H1 (cell line): ENCODE data around the gene ADCY1. TPM values are rescaled to one million over a fixed set of nuclear protein-coding genes. Genes with fewer than 3 reads are reported as not detected.

ENCODE experiments used
- CTCF ChIA-PET: fragments of 300-600 bp; sonication (Branson Sonifier 250); formaldehyde crosslinking; loops from one replicate; lab custom pipeline; 2021; ENCODE audit not compliant: partially characterized antibody; lab: Charles Lee
- POLR2A ChIA-PET: fragments of 300-600 bp; sonication (Branson Sonifier 250); formaldehyde crosslinking; loops from one replicate; lab custom pipeline; 2021; ENCODE audit warnings: inconsistent platforms; ENCODE audit not compliant: partially characterized antibody; lab: Charles Lee
- DNase-seq, 2 experiments: peaks; one replicate each; pipeline versions ENCODE4 v3.0.0 to v3.0.0-alpha.2; 2010 to 2022; ENCODE audit warnings: low spot score in 2 of 2, low read depth in 1 of 2, mixed read lengths in 1 of 2
- FAIRE-seq: peaks from 2 replicates; lab custom pipeline; 2011; peaks lifted over from hg19 to GRCh38; lab: Jason Lieb, UNC
- H2AFZ ChIP-seq: 2 replicates; pipeline ENCODE4 v1.8.1; 2012; ENCODE audit warnings: low read length, inconsistent platforms
- H2AK5ac ChIP-seq: 2 replicates; pipeline ENCODE4 v1.6.1; 2013; ENCODE audit warnings: low read depth, low read length
- H2BK120ac ChIP-seq: replicated peaks from 2 replicates; pipeline ENCODE3; 2013; ENCODE audit warnings: low read depth, low read length, inconsistent platforms
- H2BK12ac ChIP-seq: 2 replicates; pipeline ENCODE4 v1.6.1; 2013; ENCODE audit warnings: low read depth, low read length
- H2BK15ac ChIP-seq: 2 replicates; pipeline ENCODE4 v1.6.1; 2013; ENCODE audit warnings: low read length
- H2BK20ac ChIP-seq: 2 replicates; pipeline ENCODE4 v1.6.1; 2013; ENCODE audit warnings: low read length
- H2BK5ac ChIP-seq: 2 replicates; pipeline ENCODE4 v1.6.1; 2013; ENCODE audit warnings: low read depth, low read length
- H3K14ac ChIP-seq: 2 replicates; pipeline ENCODE4 v1.6.1; 2013; ENCODE audit warnings: inconsistent platforms; ENCODE audit not compliant: insufficient read length
- H3K18ac ChIP-seq: 2 replicates; pipeline ENCODE4 v1.6.1; 2013; ENCODE audit warnings: low read length; ENCODE audit errors: extremely low read depth
- H3K23ac ChIP-seq: 2 replicates; pipeline ENCODE4 v1.6.1; 2013; ENCODE audit warnings: inconsistent platforms; ENCODE audit not compliant: insufficient read length
- H3K23me2 ChIP-seq: 2 replicates; pipeline ENCODE4 v1.6.1; 2013; ENCODE audit warnings: low read depth, low read length
- H3K27ac ChIP-seq: 2 replicates; pipeline ENCODE4 v1.6.1; 2011; ENCODE audit warnings: low read depth, low read length, inconsistent platforms
- H3K27me3 ChIP-seq, 4 experiments: replicated peaks in 1 of 4; 1 replicate in 1 of 4; 2 replicates in 3 of 4; pipeline versions ENCODE4 v1.6.1 to v1.8.1; 2011 to 2013; ENCODE audit warnings: low read length in 3 of 4, mild to moderate bottlenecking in 3 of 4, inconsistent platforms in 2 of 4, mixed read lengths in 2 of 4, moderate library complexity in 1 of 4; ENCODE audit not compliant: control insufficient read depth in 3 of 4, insufficient read depth in 3 of 4; ENCODE audit errors: extremely low read depth in 1 of 4
- H3K36me3 ChIP-seq, 4 experiments: 2 replicates each; pipeline versions ENCODE4 v1.6.1 to v1.8.1; 2011 to 2013; ENCODE audit warnings: mild to moderate bottlenecking in 4 of 4, low read length in 3 of 4, moderate library complexity in 2 of 4, control low read depth in 1 of 4, inconsistent platforms in 1 of 4; ENCODE audit not compliant: insufficient read depth in 4 of 4, control insufficient read depth in 2 of 4
- H3K4ac ChIP-seq: replicated peaks from 2 replicates; pipeline ENCODE3; 2013; ENCODE audit warnings: low read length, low read depth, mixed read lengths, inconsistent platforms; ENCODE audit not compliant: insufficient read length
- H3K4me1 ChIP-seq, 4 experiments: replicated peaks in 1 of 4; 1 replicate in 1 of 4; 2 replicates in 3 of 4; pipeline versions ENCODE4 v1.6.1 to v1.8.1; 2011 to 2013; ENCODE audit warnings: low read length in 3 of 4, inconsistent platforms in 2 of 4, mixed read lengths in 1 of 4; ENCODE audit not compliant: insufficient read depth in 4 of 4, control insufficient read depth in 3 of 4
- H3K4me2 ChIP-seq, 2 experiments: 2 replicates each; pipeline versions ENCODE4 v1.6.1 to v1.8.1; 2011 to 2013; ENCODE audit warnings: low read depth in 2 of 2, low read length in 2 of 2, control low read depth in 1 of 2, inconsistent platforms in 1 of 2, mild to moderate bottlenecking in 1 of 2; ENCODE audit not compliant: insufficient read depth in 1 of 2
- H3K4me3 ChIP-seq, 4 experiments: fragments of 200-600, 300-600 bp in 1 of 4; sonication (generic), shearing (Covaris generic), sonication (Bioruptor Twin) in 1 of 4; 2 replicates each; pipeline versions ENCODE4 v1.5.1 to v1.8.1; 2011 to 2016; ENCODE audit warnings: low read length in 4 of 4, low read depth in 3 of 4, control low read depth in 2 of 4, inconsistent platforms in 2 of 4, mild to moderate bottlenecking in 2 of 4, mixed read lengths in 1 of 4, moderate library complexity in 1 of 4; ENCODE audit not compliant: insufficient read depth in 2 of 4; ENCODE audit errors: extremely low read depth in 1 of 4
- H3K56ac ChIP-seq: replicated peaks from 2 replicates; pipeline ENCODE3; 2013; ENCODE audit warnings: low read depth, mild to moderate bottlenecking, mixed read lengths, low read length, inconsistent platforms; ENCODE audit not compliant: insufficient read length
- H3K79me1 ChIP-seq: 2 replicates; pipeline ENCODE4 v1.6.1; 2013; ENCODE audit warnings: low read depth, low read length, control low read depth
- H3K79me2 ChIP-seq, 2 experiments: 2 replicates each; pipeline versions ENCODE4 v1.6.1 to v1.8.1; 2012 to 2013; ENCODE audit warnings: low read length in 2 of 2, mild to moderate bottlenecking in 2 of 2, inconsistent platforms in 1 of 2; ENCODE audit not compliant: insufficient read depth in 2 of 2, control insufficient read depth in 1 of 2
- H3K9ac ChIP-seq, 4 experiments: replicated peaks in 1 of 4; 1 replicate in 1 of 4; 2 replicates in 3 of 4; pipeline versions ENCODE4 v1.6.1 to v1.8.1; 2011 to 2013; ENCODE audit warnings: low read depth in 3 of 4, low read length in 3 of 4, control low read depth in 2 of 4, mild to moderate bottlenecking in 2 of 4, moderate library complexity in 2 of 4, inconsistent platforms in 1 of 4; ENCODE audit errors: extremely low read depth in 1 of 4
- H3K9me3 ChIP-seq, 2 experiments: 2 replicates each; pipeline versions ENCODE4 v1.6.1 to v1.8.1; 2012 to 2013; ENCODE audit warnings: mild to moderate bottlenecking in 2 of 2, moderate library complexity in 2 of 2, control low read depth in 1 of 2, inconsistent platforms in 1 of 2, low read depth in 1 of 2, low read length in 1 of 2, mixed read lengths in 1 of 2; ENCODE audit not compliant: insufficient read depth in 2 of 2
- H4K20me1 ChIP-seq, 2 experiments: replicated peaks in 1 of 2; 2 replicates each; pipeline versions ENCODE3 to v1.8.1; 2011 to 2013; ENCODE audit warnings: inconsistent platforms in 2 of 2, low read length in 2 of 2, mild to moderate bottlenecking in 1 of 2; ENCODE audit not compliant: insufficient read depth in 2 of 2, control insufficient read depth in 1 of 2
- H4K5ac ChIP-seq: 2 replicates; pipeline ENCODE4 v1.6.1; 2013; ENCODE audit warnings: low read length, low read depth, mixed read lengths, inconsistent platforms; ENCODE audit not compliant: insufficient read length
- H4K8ac ChIP-seq: 2 replicates; pipeline ENCODE4 v1.8.0; 2013; ENCODE audit warnings: mild to moderate bottlenecking, moderate library complexity, low read length, inconsistent platforms; ENCODE audit not compliant: insufficient read depth; ENCODE audit errors: extremely low read depth
- H4K91ac ChIP-seq: replicated peaks from 2 replicates; pipeline ENCODE3; 2013; ENCODE audit warnings: low read length, mixed read lengths, inconsistent platforms; ENCODE audit not compliant: insufficient read length
- BCL11A ChIP-seq, 2 experiments: IDR thresholded peaks; one replicate each; pipeline ENCODE4 v1.6.1; 2011; ENCODE audit warnings: low read depth in 2 of 2, low read length in 2 of 2, mild to moderate bottlenecking in 2 of 2
- BRCA1 ChIP-seq: IDR thresholded peaks from 2 replicates; pipeline ENCODE4 v1.6.1; 2012; ENCODE audit warnings: low read depth, low read length, improper control_type of control experiment
- CREB1 ChIP-seq: IDR thresholded peaks from 2 replicates; pipeline ENCODE4 v1.6.1; 2012; ENCODE audit warnings: inconsistent platforms
- GABPA ChIP-seq: IDR thresholded peaks from 2 replicates; pipeline ENCODE4 v1.6.1; 2011; ENCODE audit warnings: mild to moderate bottlenecking, low read length, moderate library complexity, borderline replicate concordance; ENCODE audit not compliant: insufficient read depth
- HDAC6 ChIP-seq: IDR thresholded peaks from one replicate; pipeline ENCODE4 v1.7.1; 2012; ENCODE audit warnings: low read depth, mild to moderate bottlenecking, inconsistent platforms, low read length, moderate library complexity
- KDM1A ChIP-seq: fragments of 200-600, 300-600 bp; sonication (generic); IDR thresholded peaks from 2 replicates; pipeline ENCODE4 v1.7.1; 2016; ENCODE audit warnings: mild to moderate bottlenecking, low read length, borderline replicate concordance
- PHF8 ChIP-seq: fragments of 200-600 bp; sonication (generic); conservative IDR thresholded peaks from 2 replicates; pipeline ENCODE4 v1.7.1; 2012; ENCODE audit warnings: low read depth, mild to moderate bottlenecking, inconsistent platforms, low read length, moderate library complexity
- POLR2A ChIP-seq, 2 experiments: IDR thresholded peaks; 1 replicate in 1 of 2; 2 replicates in 1 of 2; pipeline ENCODE4 v1.6.1; 2011; ENCODE audit warnings: low read depth in 2 of 2, low read length in 2 of 2, mild to moderate bottlenecking in 2 of 2; ENCODE audit errors: control extremely low read depth in 1 of 2
- SIX5 ChIP-seq: IDR thresholded peaks from 2 replicates; pipeline ENCODE4 v1.6.1; 2011; ENCODE audit warnings: mild to moderate bottlenecking, low read depth, low read length
- YY1 ChIP-seq: IDR thresholded peaks from 2 replicates; pipeline ENCODE4 v1.6.1; 2011; ENCODE audit warnings: low read depth, mild to moderate bottlenecking, low read length
- WGBS, 2 experiments: shearing (Covaris generic) in 1 of 2; methylation state at CpG; one replicate each; pipeline versions ENCODE4 v1.1.6 to v1.1.7; 2013 to 2015; ENCODE audit warnings: low lambda C conversion rate in 2 of 2, mixed read lengths in 2 of 2, inconsistent platforms in 1 of 2, low coverage in 1 of 2, missing lambda C conversion rate in 1 of 2; ENCODE audit not compliant: insufficient replicate concordance in 2 of 2, insufficient coverage in 1 of 2, insufficient read length in 1 of 2; ENCODE audit errors: extremely low coverage in 1 of 2, missing lambda C conversion rate in 1 of 2; 5-methylcytosine and 5-hydroxymethylcytosine counted together
- polyA plus RNA-seq, 7 experiments: library from polyadenylated mRNA; depleted of rRNA in 3 of 7; stranded (reverse) in 5 of 7; unstranded in 2 of 7; fragments of >200 nt in 5 of 7; fragments of 200-250 nt in 2 of 7; gene quantifications; 1 replicate in 5 of 7; 2 replicates in 1 of 7; 4 replicates in 1 of 7; pipeline versions ENCODE4 v1.2.1 to v1.2.3, GENCODE V29; 2011 to 2013; ENCODE audit warnings: missing spikeins in 2 of 7, mixed read lengths in 2 of 7
- total RNA-seq: library from RNA; stranded (reverse); fragmentation: NEBNext Ultra II Directional; extraction: Animal tissue kit (Norgen Biotek cat#: 25700); gene quantifications from 2 replicates; pipeline ENCODE4 v1.2.1, GENCODE V29; 2021

The ADCY1 gene
- total and polyA plus RNA-seq, 2 of the 8 experiments (the other 6 are each of a cell fraction or from before 2014, with no cell fraction given): 7.9 to 26.9 TPM

DNA sequence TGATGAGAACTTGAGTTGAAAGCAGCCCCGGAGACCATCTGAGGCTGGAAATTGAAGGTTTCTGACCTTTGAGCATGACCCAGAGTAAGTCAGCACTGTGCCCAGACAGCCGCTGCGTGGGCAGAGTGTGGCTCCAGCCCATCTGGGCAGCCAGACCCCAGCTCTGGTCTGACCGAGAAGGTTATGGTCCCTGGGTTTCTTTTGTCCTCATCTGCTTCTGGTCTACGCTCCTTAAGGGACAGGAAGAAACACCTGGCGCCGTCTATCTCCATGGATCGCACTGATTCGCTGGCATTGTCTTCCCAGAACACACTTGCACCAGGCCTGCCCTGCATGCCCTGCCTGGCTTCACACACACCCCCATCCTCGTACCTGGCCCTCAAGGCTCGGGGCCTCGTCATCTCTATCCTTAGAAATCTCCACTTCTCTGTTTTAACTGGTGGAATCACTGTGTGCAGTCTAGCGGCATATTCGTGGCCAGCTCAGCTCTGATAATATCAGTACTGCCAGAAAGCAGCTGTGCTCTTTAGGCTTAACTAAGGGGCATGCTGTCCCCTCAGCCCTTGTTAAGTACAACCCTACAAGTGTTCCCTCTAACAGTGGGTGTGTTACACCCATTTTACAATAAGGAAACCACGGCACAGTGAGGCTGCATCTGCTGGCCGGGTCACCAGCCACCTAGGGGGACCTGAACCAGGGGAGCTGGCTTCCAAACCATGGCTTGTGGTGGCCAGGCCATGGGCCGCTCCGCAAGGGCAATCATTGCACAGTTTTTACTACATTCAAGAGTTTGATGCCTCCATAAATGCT lies 127.7 kb downstream of the ADCY1 start:
- no peak overlapping the region for H3K27ac ChIP-seq
- H3K4ac ChIP-seq: no peak overlapping the region
- no peaks in the 10 kb centered on the region for H3K23me2 ChIP-seq
- no peak overlapping the region for H2AK5ac ChIP-seq
- H3K9me3 ChIP-seq: no peaks in the 10 kb centered on the region
- no peaks in the 10 kb centered on the region for H3K27me3 ChIP-seq
- H3K9ac ChIP-seq: no peak overlapping the region
- no peak overlapping the region for H2BK5ac ChIP-seq
- no peak overlapping the region for H3K4me2 ChIP-seq
- H4K8ac ChIP-seq: no peak overlapping the region; the same call in 1 of the 2 replicates
- no peak overlapping the region for H3K23ac ChIP-seq
- H3K36me3 ChIP-seq: peaks cover 0 to 2% (median 0%) of the 10 kb centered on the region in 4 experiments; a peak in 1 of 8 replicates
- TF ChIP-seq SIX5: no peak
- no peak for TF ChIP-seq GABPA
- no peak for TF ChIP-seq CREB1
- no peak for TF ChIP-seq BCL11A (IDR thresholded peaks at IDR 0.05; ENCODE audit: low read depth in 2 of 2, low read length in 2 of 2)
- no peak for TF ChIP-seq KDM1A
- no peak for TF ChIP-seq YY1
- TF ChIP-seq POLR2A (IDR thresholded peaks at IDR 0.05; ENCODE audit: control extremely low read depth in 1 of 2, low read depth in 2 of 2, low read length in 2 of 2): no peak
- no peak for TF ChIP-seq PHF8
- TF ChIP-seq HDAC6: no peak
- no peak for TF ChIP-seq BRCA1
- no peak overlapping the region for H4K91ac ChIP-seq
- no peak overlapping the region for H3K18ac ChIP-seq
- WGBS, 2 experiments: 88% methylated on average over 18 of the region's 18 CpGs; no CpG with 5 or more reads in 1 of the 2 experiments
- no peak overlapping the region for H2AFZ ChIP-seq
- no peak overlapping the region for H2BK12ac ChIP-seq
- no peaks in the 10 kb centered on the region; a peak in 1 of 7 replicates for H3K4me1 ChIP-seq
- no peak overlapping the region for H3K14ac ChIP-seq
- POLR2A ChIA-PET: no interaction called here
- H4K20me1 ChIP-seq: peaks cover 0 to 1% of the 10 kb centered on the region in 2 experiments
- H4K5ac ChIP-seq: no peak overlapping the region
- CTCF ChIA-PET: interaction anchor here (0.9 kb wide), 1 partner anchor 152 kb away, joined by 3 read pairs; no protein-coding TSS in a partner anchor
- H3K79me1 ChIP-seq: no peaks in the 10 kb centered on the region
- DNase-seq (no peak), FAIRE-seq (no peak)
- no peak overlapping the region for H2BK15ac ChIP-seq
- no peaks in the 10 kb centered on the region for H3K79me2 ChIP-seq
- H3K4me3 ChIP-seq: no peak overlapping the region
- H2BK20ac ChIP-seq: no peak overlapping the region
- no peak overlapping the region for H3K56ac ChIP-seq
- no peak overlapping the region for H2BK120ac ChIP-seq
